Posterior vena cava (tissue), 2 donors: Measurements from ENCODE around the gene STYX. TPM values are rescaled to one million over a fixed set of nuclear protein-coding genes. Genes with fewer than 3 reads are reported as not detected.
"Not testable (repeated sequence)": the region's sequence is repeated elsewhere in the genome, so short reads cannot be mapped to it uniquely, and the experiment has no call there.

Source experiments
- DNase-seq: peaks from one replicate; pipeline ENCODE4 v3.0.0-alpha.2; 2020; ENCODE audit warnings: low spot score
- intact Hi-C, 2 donors: fragments of 100-400 bp; cut with DNase I; formaldehyde crosslinking; loops; one replicate each; pipeline versions ENCODE4 v1.14.1 to v1.14.2; 2022 to 2023
- total RNA-seq, 2 donors: library from RNA; stranded (reverse); fragmentation: NEBNext Ultra II Directional; extraction: Animal tissue kit (Norgen Biotek cat#: 25700); gene quantifications; one replicate each; pipeline ENCODE4 v1.2.1, GENCODE V29; 2021
- donor health status: DM: yes; HTN: yes; CAD: no.
- donor health status: DM: yes; HTN: yes; CAD: no.

STYX gene
- total RNA-seq, 2 donors from 2014 or later: 15.1 to 18.7 TPM

DNA sequence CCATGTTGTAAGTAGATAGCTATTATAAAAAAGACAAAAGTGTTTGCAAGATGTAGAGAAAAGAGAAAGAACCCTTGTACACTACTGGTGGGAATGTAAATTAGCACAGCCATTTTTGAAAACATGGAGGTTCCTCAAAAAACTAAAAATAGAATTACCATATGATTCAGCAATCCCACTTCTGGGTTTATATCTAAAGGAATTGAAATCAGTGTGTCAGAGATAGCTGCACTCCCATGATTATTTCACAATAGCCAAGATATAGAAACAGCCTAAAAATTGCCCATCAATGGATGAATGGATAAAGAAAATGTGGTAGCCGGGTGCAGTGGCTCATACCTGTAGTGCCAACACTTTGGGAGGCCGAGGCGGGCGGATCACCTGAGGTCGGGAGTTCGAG lies 13.8 kb upstream of the STYX start:
- DNase-seq: no peak
- intact Hi-C loops: no loop called here

- intact Hi-C loops: no loop called here
Measured at GRCh38 chr14:52723514-52724359, 6.2 kb upstream of the STYX start.

DNA sequence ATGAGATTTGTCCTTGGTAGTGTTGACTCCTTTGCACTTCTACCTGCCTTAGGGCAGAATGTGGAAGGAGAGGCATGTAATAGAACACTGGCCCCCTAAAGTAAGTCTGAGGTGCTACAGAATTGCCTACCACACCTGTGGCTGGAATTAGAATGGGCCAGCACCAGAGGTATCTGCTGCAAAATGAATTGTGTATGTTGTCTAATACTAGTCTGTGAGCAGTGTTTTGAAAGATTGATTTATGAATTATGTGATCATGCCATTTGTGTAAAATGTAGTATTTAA lies 5.7 kb upstream of the STYX start:
- intact Hi-C loops: no loop called here
- DNase-seq: no peak

More at GRCh38 chr14:52723514-52724359, 6.2 kb upstream of the STYX start:
- no peak for DNase-seq

- DNase-seq, intact Hi-C loops: not testable (repeated sequence)
Measured at GRCh38 chr14:52727509-52727908, 2.5 kb upstream of the STYX start.

GRCh38 chr14:52729035-52729434 lies 931 bp upstream of the STYX start:
- intact Hi-C loops, DNase-seq: not testable (repeated sequence)

- DNase-seq: no peak
- intact Hi-C loops: no loop called here
Measured at GRCh38 chr14:52729585-52729924, 411 bp upstream of the STYX start.

DNA sequence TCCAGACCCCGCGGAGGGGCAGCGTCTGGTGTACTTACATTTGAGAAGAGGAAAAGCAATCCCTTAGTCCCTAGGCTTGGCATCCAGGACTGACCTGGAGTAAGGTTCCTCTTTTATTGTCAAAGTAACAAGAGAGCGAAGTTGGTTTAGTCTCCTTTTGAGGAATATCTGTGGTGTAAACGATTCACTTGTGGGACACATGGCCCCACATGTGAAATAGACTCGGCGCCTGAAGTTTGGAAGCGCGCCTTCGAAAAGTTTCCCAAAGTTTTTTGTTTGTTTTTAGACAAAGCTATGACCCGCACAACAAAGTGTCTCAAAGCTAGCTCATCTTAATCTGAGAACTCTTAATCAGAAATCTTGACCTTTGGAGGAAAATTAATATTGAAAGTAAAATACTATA lies 744 bp downstream of the STYX start:
- no peak for DNase-seq
- intact Hi-C loops: loop anchor here in 1 of 2 donors (10.0 kb wide), 1 partner anchor 54 kb away; no protein-coding TSS in a partner anchor

- intact Hi-C loops: loop anchor here in 1 of 2 donors (10.0 kb wide), 1 partner anchor 51 kb away; no protein-coding TSS in a partner anchor
- DNase-seq: no peak
Measured at GRCh38 chr14:52733824-52734223, 3.9 kb downstream of the STYX start.

- no peak for DNase-seq
- intact Hi-C loops: loop anchor here in 1 of 2 donors (10.0 kb wide), 1 partner anchor 49 kb away; no protein-coding TSS in a partner anchor
Measured at GRCh38 chr14:52735921-52736489, 6.0 kb downstream of the STYX start.

DNA sequence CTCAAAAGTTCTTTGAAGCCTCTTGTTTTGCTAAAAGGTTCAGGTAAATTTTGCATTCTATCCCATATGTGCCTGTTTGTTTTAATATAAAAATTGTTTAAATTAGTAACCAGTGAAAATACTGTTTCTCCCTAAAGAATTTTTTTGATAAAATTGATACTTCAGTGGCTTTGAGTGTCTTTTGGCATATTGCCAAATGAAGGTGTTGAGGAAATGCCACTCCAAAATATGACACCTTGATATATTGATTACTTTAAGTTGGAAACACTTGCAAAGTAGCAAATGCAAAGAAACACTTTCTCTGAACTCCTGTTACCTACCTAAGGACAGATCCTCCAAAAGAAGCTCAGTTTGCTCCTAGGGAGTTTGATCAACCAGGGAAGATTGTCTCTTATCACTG lies 8.4 kb downstream of the STYX start:
- DNase-seq: no peak
- intact Hi-C loops: loop anchor here in 1 of 2 donors (10.0 kb wide), 1 partner anchor 46 kb away; no protein-coding TSS in a partner anchor

DNA sequence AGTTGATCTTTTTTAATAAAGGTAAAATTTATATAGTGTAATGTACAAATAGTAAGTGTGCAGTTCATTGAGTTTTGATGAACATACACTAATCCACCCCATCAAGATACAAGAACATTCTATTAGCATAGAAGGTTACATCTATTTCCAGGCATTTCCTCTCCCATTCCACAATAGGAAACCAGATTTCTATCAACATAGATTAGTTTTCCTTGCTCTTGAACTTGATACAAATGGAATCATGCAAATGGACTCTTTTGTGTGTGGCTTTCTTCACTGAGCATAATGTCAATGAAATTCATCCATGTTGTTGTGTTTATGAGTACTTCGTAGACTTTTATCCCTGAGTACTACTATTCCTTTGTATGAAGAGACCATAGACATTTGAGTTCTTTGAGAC lies 10.8 kb downstream of the STYX start:
- intact Hi-C loops: no loop called here
- no peak for DNase-seq

DNA sequence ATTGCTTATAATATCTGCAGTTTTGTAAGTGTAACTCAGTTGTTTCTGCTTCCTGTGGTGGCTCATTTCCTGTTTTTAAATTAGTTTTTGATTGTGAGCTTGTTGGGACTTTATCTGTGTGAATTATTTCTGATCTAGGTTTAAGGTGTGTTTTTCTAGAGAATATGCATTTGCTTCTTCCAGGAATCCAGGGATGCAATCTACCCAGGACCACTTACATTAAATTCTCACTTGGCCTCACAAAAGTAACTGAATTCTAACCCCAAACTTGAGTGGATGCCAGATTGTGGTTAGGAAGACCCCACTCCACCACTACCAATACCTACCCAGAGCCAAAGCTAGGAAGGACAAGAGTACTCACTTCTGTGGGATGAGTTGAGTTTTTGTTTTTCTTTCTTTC lies 11.9 kb downstream of the STYX start:
- intact Hi-C loops: no loop called here
- DNase-seq: no peak

DNA sequence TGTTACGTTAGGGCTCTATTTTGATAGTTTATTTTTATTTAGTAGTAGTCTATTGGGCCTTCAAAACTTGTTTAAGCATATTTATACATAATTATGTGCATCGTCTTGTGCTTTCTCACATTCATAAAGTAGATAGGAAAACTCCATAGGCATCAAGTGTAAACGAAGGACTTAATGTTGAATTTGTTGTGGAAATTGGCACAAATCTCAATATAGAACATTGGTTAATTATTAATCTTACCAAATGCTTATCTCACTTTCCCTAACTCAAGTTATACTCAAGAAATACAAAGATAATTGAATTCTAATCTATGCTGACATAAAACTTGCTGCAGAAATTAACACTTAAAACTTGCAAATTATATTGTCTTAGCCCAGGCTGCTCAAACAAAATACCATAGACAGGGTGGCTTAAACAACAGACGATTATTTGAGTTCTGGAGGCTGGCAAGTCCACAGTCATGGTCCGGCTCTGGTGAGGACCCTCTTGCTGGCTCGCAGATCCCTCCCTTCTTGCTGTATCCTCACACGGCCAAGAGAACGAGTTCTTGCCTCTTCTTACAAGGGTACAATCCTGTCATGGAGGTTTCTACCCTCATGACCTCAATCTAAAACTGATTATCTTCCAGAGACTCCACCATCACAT lies 18.8 kb downstream of the STYX start:
- DNase-seq: no peak
- intact Hi-C loops: no loop called here

DNA sequence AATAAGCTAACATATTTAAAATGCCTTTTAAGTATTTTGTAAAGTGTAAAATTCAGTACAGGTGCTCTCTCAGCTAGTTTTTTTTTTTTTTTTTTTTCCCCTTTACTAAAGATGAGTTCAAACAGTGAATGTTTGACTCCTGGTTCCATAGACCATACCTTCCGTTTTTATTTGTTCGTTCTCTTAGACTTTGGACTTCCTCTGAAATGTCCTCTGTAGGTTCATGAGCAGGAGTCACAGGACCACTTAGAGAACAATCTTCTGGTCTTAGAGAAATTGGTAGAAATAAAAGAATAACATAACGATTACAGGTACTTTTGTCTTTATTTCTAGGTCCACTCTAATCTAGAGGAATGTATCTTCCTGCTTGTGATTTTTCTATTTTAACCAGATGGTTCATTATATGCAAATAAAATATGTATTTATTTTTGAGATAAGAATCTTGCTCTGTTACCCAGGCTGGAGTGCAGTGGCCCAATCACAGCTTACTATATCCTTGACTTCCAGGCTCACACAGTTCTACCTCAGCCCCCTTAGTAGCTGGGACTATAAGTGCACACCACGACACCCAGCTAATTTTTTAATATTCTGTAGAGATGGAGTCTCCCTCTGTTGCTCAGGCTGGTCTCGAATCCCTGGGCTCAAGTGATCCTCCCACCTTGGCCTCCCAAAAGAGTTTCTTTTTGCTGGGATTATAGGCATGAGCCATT lies 25.8 kb downstream of the STYX start:
- DNase-seq: no peak
- intact Hi-C loops: no loop called here

- DNase-seq: no peak
- intact Hi-C loops: no loop called here
Measured at GRCh38 chr14:52759145-52759544, 29.2 kb downstream of the STYX start.

- intact Hi-C loops, DNase-seq: not testable (repeated sequence)
Measured at GRCh38 chr14:52762923-52763322, 33.0 kb downstream of the STYX start.

GRCh38 chr14:52767058-52767833 lies 37.3 kb downstream of the STYX start:
- intact Hi-C loops: no loop called here

DNA sequence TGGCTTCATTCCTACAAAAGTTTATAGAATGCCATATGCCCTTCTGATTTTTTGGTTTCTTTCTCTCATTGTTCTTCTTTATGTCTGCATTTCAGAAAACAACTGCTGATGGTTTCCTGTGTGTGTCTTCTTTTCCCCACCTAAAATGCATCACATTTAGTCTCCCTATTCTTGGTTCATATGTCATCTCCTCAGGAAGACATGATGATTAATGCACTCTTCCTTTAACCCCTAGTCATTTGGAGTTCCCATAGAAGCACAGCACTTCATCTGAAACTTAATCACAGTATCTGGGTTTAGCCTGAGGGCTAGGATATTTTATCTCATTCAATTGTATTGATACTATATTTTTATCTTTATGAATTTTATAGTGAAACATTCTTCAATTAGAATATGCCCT lies 39.9 kb downstream of the STYX start:
- DNase-seq: no peak
- intact Hi-C loops: no loop called here

More at GRCh38 chr14:52767058-52767833, 37.3 kb downstream of the STYX start:
- no peak for DNase-seq

- no peak for DNase-seq
- intact Hi-C loops: no loop called here
Measured at GRCh38 chr14:52776816-52777215, 46.9 kb downstream of the STYX start.
